HL-60 (cell line): Measurements from ENCODE around the gene FOXRED2.

Experiments
- CTCF ChIP-seq: IDR thresholded peaks from one replicate; pipeline ENCODE4 v1.5.1; 2011; ENCODE audit warnings: low read length, control low read depth, inconsistent platforms; ENCODE audit not compliant: insufficient read depth
- GABPA ChIP-seq: IDR thresholded peaks from 2 replicates; pipeline ENCODE4 v1.6.1; 2012; ENCODE audit warnings: low read depth
- POLR2AphosphoS5 ChIP-seq: IDR thresholded peaks from 2 replicates; pipeline ENCODE4 v1.6.1; 2012; ENCODE audit warnings: low read depth
- REST ChIP-seq: IDR thresholded peaks from 2 replicates; pipeline ENCODE4 v1.6.1; 2012; ENCODE audit warnings: low read depth; ENCODE audit not compliant: insufficient replicate concordance
- SPI1 ChIP-seq: IDR thresholded peaks from 2 replicates; pipeline ENCODE4 v1.6.1; 2012; ENCODE audit warnings: low read depth, mild to moderate bottlenecking, borderline replicate concordance

- TF ChIP-seq SPI1 (no peak), CTCF (no peak), REST (no peak), POLR2AphosphoS5 (no peak), GABPA (no peak)
Observed at GRCh38 chr22:36510384-36510783, 3.5 kb upstream of the FOXRED2 start.
